ENCODE results near the gene ID2. TPM values are rescaled to one million over a fixed set of nuclear protein-coding genes. Genes with fewer than 3 reads are reported as not detected.

ID2 gene
- polyA plus RNA-seq, 1 donor from 2014 or later: 71.6 TPM

- H3K79me2 ChIP-seq (replicated peaks; ENCODE audit: insufficient read depth, low read length): no peaks in the 10 kb centered on the region
- H3F3A ChIP-seq (ENCODE audit: insufficient read depth, low read length, poor library complexity, severe bottlenecking): no peaks in the 10 kb centered on the region
- H3K9me3 ChIP-seq (ENCODE audit: low read length): no peaks in the 10 kb centered on the region
- H3K36me3 ChIP-seq (ENCODE audit: insufficient read depth, low read length): no peaks in the 10 kb centered on the region
- H3K27me3 ChIP-seq (ENCODE audit: insufficient read depth, low read depth, low read length): no peaks in the 10 kb centered on the region
- no peak overlapping the region for H3K9ac ChIP-seq (ENCODE audit: low read length)
- H4K20me1 ChIP-seq (ENCODE audit: insufficient read depth): no peaks in the 10 kb centered on the region
- H2AFZ ChIP-seq (ENCODE audit: low read depth, low read length): no peak overlapping the region
- no peak overlapping the region for H3K4me3 ChIP-seq (ENCODE audit: low read length)
- H3K4me2 ChIP-seq (ENCODE audit: low read length): no peak overlapping the region
- TF ChIP-seq EP300 (conservative IDR thresholded peaks at IDR 0.05; ENCODE audit: poor library complexity, severe bottlenecking) (no peak), POLR2AphosphoS5 (IDR thresholded peaks at IDR 0.05) (no peak), CTCF (IDR thresholded peaks at IDR 0.05; ENCODE audit: poor library complexity, severe bottlenecking) (no peak), EZH2 (IDR thresholded peaks at IDR 0.05; ENCODE audit: borderline replicate concordance, insufficient read depth, low read length, poor library complexity, severe bottlenecking) (no peak), RAD21 (conservative IDR thresholded peaks at IDR 0.05) (no peak)
- no peak overlapping the region for H3K27ac ChIP-seq (ENCODE audit: low read length)
- no peaks in the 10 kb centered on the region for H3K9me2 ChIP-seq (ENCODE audit: insufficient read depth, low read length)
These were observed 33.2 kb upstream of the ID2 start for GRCh38 chr2:8648441-8649213.

GRCh38 chr2:8649718-8650117 lies 32.1 kb upstream of the ID2 start:
- no peak overlapping the region for H3K4me3 ChIP-seq (ENCODE audit: low read length)
- no peaks in the 10 kb centered on the region for H3F3A ChIP-seq (ENCODE audit: insufficient read depth, low read length, poor library complexity, severe bottlenecking)
- H3K9ac ChIP-seq (ENCODE audit: low read length): no peak overlapping the region
- H3K27me3 ChIP-seq (ENCODE audit: insufficient read depth, low read depth, low read length): no peaks in the 10 kb centered on the region
- H3K9me2 ChIP-seq (ENCODE audit: insufficient read depth, low read length): no peaks in the 10 kb centered on the region
- no peaks in the 10 kb centered on the region for H3K36me3 ChIP-seq (ENCODE audit: insufficient read depth, low read length)
- TF ChIP-seq EP300 (conservative IDR thresholded peaks at IDR 0.05; ENCODE audit: poor library complexity, severe bottlenecking): no peak
- no peak for TF ChIP-seq TAF1 (IDR thresholded peaks at IDR 0.05; ENCODE audit: low read depth)
- no peak for TF ChIP-seq CTCF (IDR thresholded peaks at IDR 0.05; ENCODE audit: poor library complexity, severe bottlenecking)
- no peak for TF ChIP-seq MXI1 (conservative IDR thresholded peaks at IDR 0.05; ENCODE audit: poor library complexity, severe bottlenecking)
- no peak for TF ChIP-seq REST (IDR thresholded peaks at IDR 0.05; ENCODE audit: borderline replicate concordance)
- no peak for TF ChIP-seq RAD21 (conservative IDR thresholded peaks at IDR 0.05)
- TF ChIP-seq POLR2AphosphoS5 (IDR thresholded peaks at IDR 0.05): no peak
- TF ChIP-seq SMC3 (conservative IDR thresholded peaks at IDR 0.05; ENCODE audit: poor library complexity): no peak
- no peak for TF ChIP-seq EZH2 (IDR thresholded peaks at IDR 0.05; ENCODE audit: borderline replicate concordance, insufficient read depth, low read length, poor library complexity, severe bottlenecking)
- H3K4me2 ChIP-seq (ENCODE audit: low read length): no peak overlapping the region
- no peaks in the 10 kb centered on the region for H4K20me1 ChIP-seq (ENCODE audit: insufficient read depth)
- H3K9me3 ChIP-seq (ENCODE audit: low read length): no peaks in the 10 kb centered on the region
- no peak overlapping the region for H2AFZ ChIP-seq (ENCODE audit: low read depth, low read length)
- no peak overlapping the region for H3K27ac ChIP-seq (ENCODE audit: low read length)
- H3K79me2 ChIP-seq (replicated peaks; ENCODE audit: insufficient read depth, low read length): no peaks in the 10 kb centered on the region

Data from neural cell (in vitro differentiated cells).